GM19193 (cell line): Measurements from ENCODE around the gene PGAM2.

Experiments
- POLR2A ChIP-seq: IDR thresholded peaks from 4 replicates; pipeline ENCODE4 v1.6.1; 2011; ENCODE audit not compliant: insufficient read depth, insufficient read length; ENCODE audit errors: extremely low read depth

The PGAM2 gene

GRCh38 chr7:44043902-44044301, 21.5 kb downstream of the PGAM2 start:
- TF ChIP-seq POLR2A = no peak

- no peak for TF ChIP-seq POLR2A
Measured at GRCh38 chr7:44042221-44042620, 23.1 kb downstream of the PGAM2 start.

- peak; percentile 63 for TF ChIP-seq POLR2A
Measured at GRCh38 chr7:44018857-44019807, 46.2 kb downstream of the PGAM2 start.
